ENCODE measurements around the gene WASF2.

DNA sequence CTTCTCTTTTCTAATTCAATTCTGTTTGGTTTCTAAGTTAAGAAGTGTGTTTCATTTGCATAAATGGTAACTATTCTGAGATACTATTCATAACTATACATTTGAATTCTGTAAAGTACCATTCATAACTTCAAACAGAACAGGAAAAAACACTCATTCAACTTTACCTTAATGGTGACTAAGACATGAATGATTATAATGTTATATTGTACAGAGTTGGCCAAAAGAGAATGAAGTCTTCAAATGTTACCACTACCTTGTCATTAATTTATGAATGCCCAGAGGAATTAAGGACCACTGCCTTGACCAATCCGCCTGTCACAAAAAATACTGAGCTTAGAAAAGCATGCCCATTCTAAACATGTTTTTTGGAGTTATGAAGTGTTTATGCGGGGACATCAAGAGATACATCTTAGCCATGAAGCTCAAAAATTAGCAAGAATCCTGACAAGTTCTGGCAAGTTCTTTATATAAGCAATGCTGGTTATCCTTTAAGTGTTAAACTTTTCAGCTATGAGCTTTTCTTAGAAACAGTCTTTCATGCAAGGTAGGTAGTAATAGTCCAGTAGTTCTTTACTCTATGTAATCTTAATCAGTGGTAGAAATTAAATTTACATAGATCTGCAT, 7.9 kb downstream of the WASF2 start:
- TF ChIP-seq, protein P1, sequence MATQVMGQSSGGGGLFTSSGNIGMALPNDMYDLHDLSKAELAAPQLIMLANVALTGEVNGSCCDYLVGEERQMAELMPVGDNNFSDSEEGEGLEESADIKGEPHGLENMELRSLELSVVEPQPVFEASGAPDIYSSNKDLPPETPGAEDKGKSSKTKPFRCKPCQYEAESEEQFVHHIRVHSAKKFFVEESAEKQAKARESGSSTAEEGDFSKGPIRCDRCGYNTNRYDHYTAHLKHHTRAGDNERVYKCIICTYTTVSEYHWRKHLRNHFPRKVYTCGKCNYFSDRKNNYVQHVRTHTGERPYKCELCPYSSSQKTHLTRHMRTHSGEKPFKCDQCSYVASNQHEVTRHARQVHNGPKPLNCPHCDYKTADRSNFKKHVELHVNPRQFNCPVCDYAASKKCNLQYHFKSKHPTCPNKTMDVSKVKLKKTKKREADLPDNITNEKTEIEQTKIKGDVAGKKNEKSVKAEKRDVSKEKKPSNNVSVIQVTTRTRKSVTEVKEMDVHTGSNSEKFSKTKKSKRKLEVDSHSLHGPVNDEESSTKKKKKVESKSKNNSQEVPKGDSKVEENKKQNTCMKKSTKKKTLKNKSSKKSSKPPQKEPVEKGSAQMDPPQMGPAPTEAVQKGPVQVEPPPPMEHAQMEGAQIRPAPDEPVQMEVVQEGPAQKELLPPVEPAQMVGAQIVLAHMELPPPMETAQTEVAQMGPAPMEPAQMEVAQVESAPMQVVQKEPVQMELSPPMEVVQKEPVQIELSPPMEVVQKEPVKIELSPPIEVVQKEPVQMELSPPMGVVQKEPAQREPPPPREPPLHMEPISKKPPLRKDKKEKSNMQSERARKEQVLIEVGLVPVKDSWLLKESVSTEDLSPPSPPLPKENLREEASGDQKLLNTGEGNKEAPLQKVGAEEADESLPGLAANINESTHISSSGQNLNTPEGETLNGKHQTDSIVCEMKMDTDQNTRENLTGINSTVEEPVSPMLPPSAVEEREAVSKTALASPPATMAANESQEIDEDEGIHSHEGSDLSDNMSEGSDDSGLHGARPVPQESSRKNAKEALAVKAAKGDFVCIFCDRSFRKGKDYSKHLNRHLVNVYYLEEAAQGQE (IDR thresholded peaks at IDR 0.05; ENCODE audit: insufficient replicate concordance, low read depth), result no peak
- TF ChIP-seq SPI1 (IDR thresholded peaks at IDR 0.05; ENCODE audit: borderline replicate concordance, low read depth), result no peak
- TF ChIP-seq, protein P2, sequence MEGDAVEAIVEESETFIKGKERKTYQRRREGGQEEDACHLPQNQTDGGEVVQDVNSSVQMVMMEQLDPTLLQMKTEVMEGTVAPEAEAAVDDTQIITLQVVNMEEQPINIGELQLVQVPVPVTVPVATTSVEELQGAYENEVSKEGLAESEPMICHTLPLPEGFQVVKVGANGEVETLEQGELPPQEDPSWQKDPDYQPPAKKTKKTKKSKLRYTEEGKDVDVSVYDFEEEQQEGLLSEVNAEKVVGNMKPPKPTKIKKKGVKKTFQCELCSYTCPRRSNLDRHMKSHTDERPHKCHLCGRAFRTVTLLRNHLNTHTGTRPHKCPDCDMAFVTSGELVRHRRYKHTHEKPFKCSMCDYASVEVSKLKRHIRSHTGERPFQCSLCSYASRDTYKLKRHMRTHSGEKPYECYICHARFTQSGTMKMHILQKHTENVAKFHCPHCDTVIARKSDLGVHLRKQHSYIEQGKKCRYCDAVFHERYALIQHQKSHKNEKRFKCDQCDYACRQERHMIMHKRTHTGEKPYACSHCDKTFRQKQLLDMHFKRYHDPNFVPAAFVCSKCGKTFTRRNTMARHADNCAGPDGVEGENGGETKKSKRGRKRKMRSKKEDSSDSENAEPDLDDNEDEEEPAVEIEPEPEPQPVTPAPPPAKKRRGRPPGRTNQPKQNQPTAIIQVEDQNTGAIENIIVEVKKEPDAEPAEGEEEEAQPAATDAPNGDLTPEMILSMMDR (IDR thresholded peaks at IDR 0.05; ENCODE audit: insufficient read depth, low read length), result no peak
